ENCODE measurements around the gene ZNF436. TPM values are rescaled to one million over a fixed set of nuclear protein-coding genes. Genes with fewer than 3 reads are reported as not detected.
"Not testable (repeated sequence)": the region's sequence is repeated elsewhere in the genome, so short reads cannot be mapped to it uniquely, and the experiment has no call there.

The ZNF436 gene
- total RNA-seq, 1 donor from 2014 or later = 11.8 TPM

DNA sequence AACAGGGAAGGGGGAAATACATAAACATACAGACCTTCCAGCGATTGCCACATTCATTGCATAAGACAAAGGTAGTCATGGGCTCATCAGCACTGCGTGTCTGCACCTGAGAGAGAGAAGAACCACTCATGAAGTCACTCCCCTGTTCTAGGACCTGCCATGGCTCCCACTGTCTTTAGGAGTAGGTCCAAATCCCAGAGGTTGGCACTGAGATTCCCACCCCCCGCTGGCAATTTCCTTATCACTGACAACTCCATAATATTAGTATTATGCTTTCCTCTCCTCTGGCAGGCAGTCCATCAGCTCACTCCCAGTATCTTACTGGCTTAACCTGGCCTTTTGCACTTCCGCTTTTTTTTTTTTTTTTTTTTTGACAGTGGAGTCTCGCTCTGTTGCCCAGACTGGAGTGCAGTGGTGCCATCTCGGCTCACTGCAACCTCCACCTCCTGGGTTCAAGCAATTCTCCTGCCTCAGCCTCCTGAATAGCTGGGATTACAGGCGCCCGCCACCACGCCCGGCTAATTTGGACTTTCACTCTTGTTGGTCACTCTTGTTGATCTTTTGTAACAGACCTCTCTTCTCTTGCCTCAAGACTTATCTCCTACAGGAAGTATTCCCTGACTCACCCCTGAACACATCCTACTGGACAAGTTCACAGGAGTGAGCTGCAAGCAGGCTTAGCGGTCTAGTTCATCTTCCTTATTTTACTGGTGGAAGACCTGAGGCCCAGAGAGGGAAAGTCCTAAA lies 14.8 kb upstream of the ZNF436 start:
- peaks cover 32% of the 10 kb centered on the region for H3K4me1 ChIP-seq
- no peak for DNase-seq
- intact Hi-C loops (cut with micrococcal nuclease) = no loop called here
- no peaks in the 10 kb centered on the region for H3K9me3 ChIP-seq (replicated peaks)
- no peak overlapping the region for H3K4me3 ChIP-seq
- no peaks in the 10 kb centered on the region for H3K27me3 ChIP-seq (ENCODE audit: low read depth)
- TF ChIP-seq, protein P1, sequence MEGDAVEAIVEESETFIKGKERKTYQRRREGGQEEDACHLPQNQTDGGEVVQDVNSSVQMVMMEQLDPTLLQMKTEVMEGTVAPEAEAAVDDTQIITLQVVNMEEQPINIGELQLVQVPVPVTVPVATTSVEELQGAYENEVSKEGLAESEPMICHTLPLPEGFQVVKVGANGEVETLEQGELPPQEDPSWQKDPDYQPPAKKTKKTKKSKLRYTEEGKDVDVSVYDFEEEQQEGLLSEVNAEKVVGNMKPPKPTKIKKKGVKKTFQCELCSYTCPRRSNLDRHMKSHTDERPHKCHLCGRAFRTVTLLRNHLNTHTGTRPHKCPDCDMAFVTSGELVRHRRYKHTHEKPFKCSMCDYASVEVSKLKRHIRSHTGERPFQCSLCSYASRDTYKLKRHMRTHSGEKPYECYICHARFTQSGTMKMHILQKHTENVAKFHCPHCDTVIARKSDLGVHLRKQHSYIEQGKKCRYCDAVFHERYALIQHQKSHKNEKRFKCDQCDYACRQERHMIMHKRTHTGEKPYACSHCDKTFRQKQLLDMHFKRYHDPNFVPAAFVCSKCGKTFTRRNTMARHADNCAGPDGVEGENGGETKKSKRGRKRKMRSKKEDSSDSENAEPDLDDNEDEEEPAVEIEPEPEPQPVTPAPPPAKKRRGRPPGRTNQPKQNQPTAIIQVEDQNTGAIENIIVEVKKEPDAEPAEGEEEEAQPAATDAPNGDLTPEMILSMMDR (IDR thresholded peaks at IDR 0.05; ENCODE audit: borderline replicate concordance) = no peak
- peaks cover 17% of the 10 kb centered on the region for H3K36me3 ChIP-seq
- H3K27ac ChIP-seq (replicated peaks) = peak overlapping the region; percentile 71

DNA sequence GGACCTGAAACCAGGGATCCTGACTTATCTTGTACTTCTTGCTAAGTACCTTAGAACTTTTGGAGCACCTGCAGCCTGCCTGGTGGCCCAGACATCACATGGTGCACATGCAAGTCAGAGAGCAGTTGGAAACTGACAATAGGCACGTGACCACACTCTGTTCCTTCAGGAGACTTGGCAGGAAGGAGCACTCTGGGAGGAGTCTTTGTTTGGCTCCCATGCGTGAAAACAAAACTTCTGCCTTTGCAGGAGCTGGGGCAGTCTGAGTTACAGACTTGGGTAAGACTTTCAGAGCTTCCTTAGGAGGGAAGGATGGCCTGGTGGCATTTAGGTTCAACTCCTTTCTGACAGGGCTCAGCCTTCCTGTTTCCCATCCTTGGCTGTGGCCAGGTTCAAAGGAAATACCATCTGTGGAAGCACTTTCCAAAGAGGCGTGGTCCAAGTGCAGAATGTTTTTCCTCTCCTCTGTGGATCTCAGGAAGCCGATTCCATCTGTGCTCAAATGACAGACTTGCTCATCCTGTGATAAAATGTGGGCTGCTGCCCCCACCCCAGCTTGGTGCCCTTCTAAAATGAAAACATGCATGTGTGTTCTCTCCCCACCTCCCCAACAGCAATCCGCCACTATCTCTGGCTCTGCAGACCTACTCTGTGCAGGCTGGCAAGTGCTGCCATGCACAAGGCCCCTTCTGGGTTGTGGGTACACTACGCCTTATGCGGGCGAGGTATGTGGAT lies 14.1 kb upstream of the ZNF436 start:
- H3K36me3 ChIP-seq = peaks cover 17% of the 10 kb centered on the region
- DNase-seq = no peak
- TF ChIP-seq, protein P1 (IDR thresholded peaks at IDR 0.05; ENCODE audit: borderline replicate concordance) = no peak
- no peaks in the 10 kb centered on the region for H3K27me3 ChIP-seq (ENCODE audit: low read depth)
- H3K27ac ChIP-seq (replicated peaks) = peak overlapping the region; percentile 71
- H3K4me1 ChIP-seq = peaks cover 35% of the 10 kb centered on the region
- no peaks in the 10 kb centered on the region for H3K9me3 ChIP-seq (replicated peaks)
- no peak overlapping the region for H3K4me3 ChIP-seq
- intact Hi-C loops (cut with micrococcal nuclease) = no loop called here

DNA sequence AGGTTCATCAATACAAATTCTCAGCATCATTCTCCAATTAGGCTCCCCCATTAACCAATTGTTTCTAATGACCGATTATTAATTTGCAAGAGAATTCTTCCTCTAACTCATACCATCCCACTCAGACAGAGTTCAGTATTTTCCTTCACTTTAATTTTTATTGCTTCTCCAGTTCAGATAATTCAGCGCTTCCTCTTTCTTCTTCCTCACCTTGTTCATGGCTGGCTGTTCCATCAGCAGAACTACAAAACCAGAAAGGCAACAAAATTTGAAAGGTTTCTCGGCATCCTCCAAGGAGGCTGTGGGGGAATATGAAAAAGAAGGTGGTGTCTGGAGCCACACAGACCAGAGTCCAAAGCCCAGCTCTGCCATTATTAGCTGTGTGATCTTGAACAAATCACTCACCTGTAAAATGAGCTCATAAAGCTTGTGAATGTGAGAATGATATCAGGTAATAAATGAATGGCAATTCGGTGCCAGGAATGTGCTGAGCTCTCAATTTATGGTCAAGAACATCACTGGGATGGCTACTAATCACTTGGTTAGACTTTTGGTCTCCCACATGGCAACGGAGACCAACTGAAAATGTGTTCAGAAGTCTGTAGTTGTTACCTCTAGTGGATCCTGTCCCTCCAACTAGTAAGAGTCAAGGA lies 11.7 kb upstream of the ZNF436 start:
- intact Hi-C loops (cut with micrococcal nuclease) = no loop called here

DNA sequence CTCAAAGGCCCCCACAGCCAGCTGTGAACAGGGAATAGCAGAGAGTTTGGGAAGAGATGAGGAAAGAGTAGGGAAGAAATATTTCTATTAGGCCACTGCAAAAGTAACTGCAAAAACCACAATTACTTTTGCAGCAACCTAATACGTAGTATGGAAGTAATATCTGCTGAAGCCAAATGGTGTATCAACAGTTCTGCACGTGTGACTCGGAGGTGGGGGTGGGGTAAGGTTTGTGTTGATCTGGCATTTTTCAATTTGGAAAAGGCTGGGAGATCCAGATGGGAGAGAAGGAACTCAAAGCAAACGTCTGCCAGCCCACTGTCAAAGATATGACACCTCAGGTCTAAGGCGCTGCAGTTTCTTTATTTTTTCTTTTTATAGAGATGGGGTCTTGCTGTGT lies 11.1 kb upstream of the ZNF436 start:
- peaks cover 17% of the 10 kb centered on the region for H3K36me3 ChIP-seq
- no peaks in the 10 kb centered on the region for H3K27me3 ChIP-seq (ENCODE audit: low read depth)
- no peaks in the 10 kb centered on the region for H3K9me3 ChIP-seq (replicated peaks)
- no peak overlapping the region for H3K4me3 ChIP-seq
- intact Hi-C loops (cut with micrococcal nuclease) = no loop called here
- H3K4me1 ChIP-seq = peaks cover 38% of the 10 kb centered on the region
- TF ChIP-seq, protein P1 (IDR thresholded peaks at IDR 0.05; ENCODE audit: borderline replicate concordance) = no peak
- H3K27ac ChIP-seq (replicated peaks) = no peak overlapping the region
- no peak for DNase-seq

More for the DNA sequence above, 11.7 kb upstream of the ZNF436 start:
- peaks cover 17% of the 10 kb centered on the region for H3K36me3 ChIP-seq
- DNase-seq = no peak
- no peak overlapping the region for H3K4me3 ChIP-seq
- peaks cover 38% of the 10 kb centered on the region for H3K4me1 ChIP-seq
- no peaks in the 10 kb centered on the region for H3K9me3 ChIP-seq (replicated peaks)
- TF ChIP-seq, protein P1 (IDR thresholded peaks at IDR 0.05; ENCODE audit: borderline replicate concordance) = no peak
- H3K27ac ChIP-seq (replicated peaks) = no peak overlapping the region
- no peaks in the 10 kb centered on the region for H3K27me3 ChIP-seq (ENCODE audit: low read depth)

DNA sequence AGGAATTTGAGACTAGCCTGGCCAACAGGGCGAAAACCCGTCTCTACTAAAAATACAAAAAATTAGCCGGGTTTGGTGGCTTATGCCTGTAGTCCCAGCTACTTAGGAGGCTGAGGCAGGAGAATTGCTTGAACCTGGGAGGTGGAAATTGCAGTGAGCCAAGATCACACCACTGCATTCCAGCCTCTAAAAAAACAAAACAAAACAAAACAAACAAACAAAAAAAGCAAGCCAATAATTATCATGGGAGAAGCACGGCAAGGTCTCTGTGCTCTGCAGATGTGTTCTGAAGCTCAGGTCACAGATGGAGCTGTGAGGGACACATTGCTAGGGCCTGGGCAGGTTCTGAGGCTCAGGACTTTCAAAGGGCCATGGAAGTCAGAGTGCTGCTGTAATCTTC lies 10.6 kb upstream of the ZNF436 start:
- H3K36me3 ChIP-seq = peaks cover 17% of the 10 kb centered on the region
- DNase-seq; H3K27me3 ChIP-seq (ENCODE audit: low read depth); H3K4me3 ChIP-seq; H3K27ac ChIP-seq (replicated peaks); intact Hi-C loops (cut with micrococcal nuclease); H3K9me3 ChIP-seq (replicated peaks): not testable (repeated sequence)
- peaks cover 33% of the 10 kb centered on the region for H3K4me1 ChIP-seq
